Smooth muscle cell (in vitro differentiated cells): ENCODE measurements around the gene IFNA1. TPM values are rescaled to one million over a fixed set of nuclear protein-coding genes. Genes with fewer than 3 reads are reported as not detected.

ENCODE experiments used
- DNase-seq: peaks from one replicate; lab custom pipeline; 2025; ENCODE audit not compliant: unreplicated experiment; lab: John Stamatoyannopoulos, UW
- H2AFZ ChIP-seq: fragments of 200-600 bp; sonication (generic); 2 replicates; pipeline ENCODE4 v1.6.0; 2016; ENCODE audit warnings: antibody characterized with exemption, low read depth, mild to moderate bottlenecking
- H3F3A ChIP-seq: fragments of 200-600 bp; sonication (generic); 2 replicates; pipeline ENCODE4 v1.6.0; 2017; ENCODE audit warnings: antibody characterized with exemption, low read depth
- H3K27ac ChIP-seq: fragments of 200-600 bp; sonication (generic); 2 replicates; pipeline ENCODE4 v1.5.1; 2016; ENCODE audit warnings: low read depth, mild to moderate bottlenecking
- H3K27me3 ChIP-seq: fragments of 200-600 bp; sonication (generic); 2 replicates; pipeline ENCODE4 v1.6.1; 2016; ENCODE audit warnings: low read depth, mild to moderate bottlenecking
- H3K36me3 ChIP-seq: fragments of 200-600 bp; sonication (generic); 2 replicates; pipeline ENCODE4 v1.5.1; 2016; ENCODE audit warnings: low read depth
- H3K4me1 ChIP-seq: fragments of 200-600 bp; sonication (generic); 2 replicates; pipeline ENCODE4 v1.5.1; 2016; ENCODE audit warnings: low read depth
- H3K4me2 ChIP-seq: fragments of 200-600 bp; sonication (generic); 2 replicates; pipeline ENCODE4 v1.6.0; 2016; ENCODE audit warnings: mild to moderate bottlenecking
- H3K4me3 ChIP-seq: fragments of 200-600 bp; sonication (generic); 2 replicates; pipeline ENCODE4 v1.5.1; 2016; ENCODE audit warnings: mild to moderate bottlenecking
- H3K79me2 ChIP-seq: fragments of 200-600 bp; sonication (generic); 2 replicates; pipeline ENCODE4 v1.6.0; 2016; ENCODE audit warnings: low read depth, mild to moderate bottlenecking
- H3K9ac ChIP-seq: fragments of 200-600 bp; sonication (generic); 2 replicates; pipeline ENCODE4 v1.6.0; 2016; ENCODE audit warnings: low read depth
- H3K9me3 ChIP-seq: fragments of 200-600 bp; sonication (generic); replicated peaks from 2 replicates; pipeline ENCODE4 v1.5.1; 2016; ENCODE audit warnings: low read depth
- H4K20me1 ChIP-seq: fragments of 200-600 bp; sonication (generic); 2 replicates; pipeline ENCODE4 v1.6.0; 2016; ENCODE audit warnings: low read depth
- CTCF ChIP-seq: fragments of 200-600 bp; sonication (generic); IDR thresholded peaks from 2 replicates; pipeline ENCODE4 v1.5.1; 2017; ENCODE audit warnings: borderline replicate concordance, mild to moderate bottlenecking, antibody characterized with exemption; ENCODE audit not compliant: insufficient read depth, poor library complexity, severe bottlenecking
- WGBS: methylation state at CpG from one replicate; pipeline ENCODE4 v1.1.7; 2016; ENCODE audit warnings: low lambda C conversion rate; 5-methylcytosine and 5-hydroxymethylcytosine counted together
- polyA plus RNA-seq: library from polyadenylated mRNA; unstranded; fragments of >200 nt; fragmentation: Nextera tagmentation; extraction: Ambion mirVana; gene quantifications from 2 replicates; pipeline ENCODE4 v1.2.1, GENCODE V29; 2016
- total RNA-seq: library from RNA; depleted of rRNA; stranded (reverse); fragments of >200 nt; gene quantifications from 2 replicates; pipeline ENCODE4 v1.2.3, GENCODE V29; 2014

Gene IFNA1
- total and polyA plus RNA-seq, 2 experiments from 2014 or later = not detected

GRCh38 chr9:21450733-21451394, 10.6 kb downstream of the IFNA1 start:
- no peaks in the 10 kb centered on the region for H3K36me3 ChIP-seq
- no peaks in the 10 kb centered on the region for H3K27me3 ChIP-seq
- no peak overlapping the region for H2AFZ ChIP-seq
- no peak overlapping the region for H3K4me3 ChIP-seq
- no peaks in the 10 kb centered on the region for H3K4me1 ChIP-seq
- no peaks in the 10 kb centered on the region for H4K20me1 ChIP-seq
- TF ChIP-seq CTCF = no peak
- no peaks in the 10 kb centered on the region for H3K79me2 ChIP-seq
- no peak overlapping the region for H3K4me2 ChIP-seq
- H3K9ac ChIP-seq = no peak overlapping the region
- no peak overlapping the region for H3K27ac ChIP-seq
- no peaks in the 10 kb centered on the region for H3K9me3 ChIP-seq
- 53% methylated on average over 4 of the region's 4 CpGs for WGBS
- DNase-seq = no peak
- no peaks in the 10 kb centered on the region for H3F3A ChIP-seq

GRCh38 chr9:21452681-21453080, 12.4 kb downstream of the IFNA1 start:
- Histone ChIP-seq H3F3A (no peaks in the 10 kb centered on the region), H3K4me1 (no peaks in the 10 kb centered on the region), H3K9me3 (no peaks in the 10 kb centered on the region), H4K20me1 (no peaks in the 10 kb centered on the region), H3K27ac (no peak overlapping the region), H3K79me2 (no peaks in the 10 kb centered on the region), H3K4me3 (no peak overlapping the region), H2AFZ (no peak overlapping the region), H3K9ac (no peak overlapping the region), H3K4me2 (no peak overlapping the region), H3K36me3 (no peaks in the 10 kb centered on the region), H3K27me3 (no peaks in the 10 kb centered on the region)
- TF ChIP-seq CTCF = no peak
- no peak for DNase-seq
- WGBS = 89% methylated on average over 4 of the region's 4 CpGs

- Histone ChIP-seq H3F3A (no peaks in the 10 kb centered on the region), H3K9me3 (no peaks in the 10 kb centered on the region), H3K36me3 (no peaks in the 10 kb centered on the region), H3K4me2 (no peak overlapping the region), H3K79me2 (no peaks in the 10 kb centered on the region), H2AFZ (no peak overlapping the region), H3K9ac (no peak overlapping the region), H3K27me3 (no peaks in the 10 kb centered on the region), H3K4me1 (no peaks in the 10 kb centered on the region), H3K4me3 (no peak overlapping the region), H3K27ac (no peak overlapping the region), H4K20me1 (no peaks in the 10 kb centered on the region)
- DNase-seq = no peak
- 87% methylated on average over 2 of the region's 2 CpGs for WGBS
- TF ChIP-seq CTCF = no peak
Observed at GRCh38 chr9:21454149-21454548, 13.9 kb downstream of the IFNA1 start.

GRCh38 chr9:21455320-21455719, 15.1 kb downstream of the IFNA1 start:
- no peaks in the 10 kb centered on the region for H3K9me3 ChIP-seq
- TF ChIP-seq CTCF = peak; percentile 44
- no peaks in the 10 kb centered on the region for H3F3A ChIP-seq
- no peaks in the 10 kb centered on the region for H3K4me1 ChIP-seq
- no peak overlapping the region for H3K9ac ChIP-seq
- no peak overlapping the region for H3K4me2 ChIP-seq
- no peak overlapping the region for H3K4me3 ChIP-seq
- no peak overlapping the region for H3K27ac ChIP-seq
- no peaks in the 10 kb centered on the region for H3K36me3 ChIP-seq
- H3K27me3 ChIP-seq = no peaks in the 10 kb centered on the region
- no peak for DNase-seq
- H4K20me1 ChIP-seq = no peaks in the 10 kb centered on the region
- no peaks in the 10 kb centered on the region for H3K79me2 ChIP-seq
- H2AFZ ChIP-seq = no peak overlapping the region
